ENCODE measurements around the gene STPG2. TPM values are rescaled to one million over a fixed set of nuclear protein-coding genes. Genes with fewer than 3 reads are reported as not detected.

The STPG2 gene
- total and polyA plus RNA-seq, 2 of the 4 experiments (the other 2 are of a cell fraction): not detected

GRCh38 chr4:97761445-97762114, 381.7 kb downstream of the STPG2 start:
- Histone ChIP-seq H3K14ac (replicated peaks; ENCODE audit: low read depth, low read length) (no peak overlapping the region), H2BK5ac (ENCODE audit: low read depth, low read length, poor library complexity, severe bottlenecking) (no peak overlapping the region), H3K36me3 (ENCODE audit: control insufficient read depth, insufficient read depth, low read length) (no peaks in the 10 kb centered on the region), H3K56ac (ENCODE audit: extremely low read depth, insufficient read depth, low read length) (no peak overlapping the region), H3K27ac (ENCODE audit: insufficient read depth, low read length) (no peak overlapping the region), H2AK5ac (ENCODE audit: low read depth, low read length) (no peak overlapping the region), H3K23ac (ENCODE audit: low read depth, low read length) (no peak overlapping the region), H2AK9ac (replicated peaks; ENCODE audit: low read depth, low read length, poor library complexity) (no peak overlapping the region), H3K18ac (ENCODE audit: low read depth, low read length) (no peak overlapping the region), H2BK20ac (ENCODE audit: low read depth, low read length) (no peak overlapping the region), H3K9ac (ENCODE audit: low read depth, low read length) (no peak overlapping the region), H3K4ac (ENCODE audit: low read depth, low read length) (no peak overlapping the region), H3K27me3 (ENCODE audit: control insufficient read depth, insufficient read depth, low read length) (no peaks in the 10 kb centered on the region), H4K8ac (ENCODE audit: low read depth in 2 of 2, low read length in 2 of 2) (no peak overlapping the region), H3K4me2 (ENCODE audit: low read depth, low read length) (no peak overlapping the region), H3K9me1 (ENCODE audit: insufficient read depth, low read length) (no peaks in the 10 kb centered on the region), H3K4me1 (ENCODE audit: control insufficient read depth, insufficient read depth, low read length) (no peaks in the 10 kb centered on the region), H3K9me3 (ENCODE audit: control insufficient read depth, insufficient read depth, low read length) (peaks cover 3% of the 10 kb centered on the region; the same call in 1 of the 2 replicates), H2AFZ (replicated peaks; ENCODE audit: low read length, poor library complexity) (no peak overlapping the region), H3K4me3 (ENCODE audit: insufficient read depth, low read depth, low read length) (no peak overlapping the region), H3K79me1 (ENCODE audit: low read depth in 1 of 2, low read length in 2 of 2) (no peaks in the 10 kb centered on the region), H2BK120ac (ENCODE audit: low read depth, low read length) (no peak overlapping the region), H4K5ac (ENCODE audit: low read depth, low read length) (no peak overlapping the region), H2BK15ac (ENCODE audit: low read depth, low read length) (no peak overlapping the region), H4K91ac (ENCODE audit: insufficient read depth, low read depth, low read length) (no peak overlapping the region), H4K20me1 (ENCODE audit: insufficient read depth, low read length) (no peaks in the 10 kb centered on the region)
- whole genome bisulfite sequencing, 2 experiments (ENCODE audit: extremely low coverage in 2 of 2, insufficient read length in 1 of 2): 60% methylated on average over 1 of the region's 2 CpGs; no CpG with 5 or more reads in 1 of the 2 experiments
- BruUV-seq (replicated peaks): no TSS peak
- in situ Hi-C loops (cut with MboI; ENCODE audit: low sequenced_read_pairs) (no loop called here), intact Hi-C loops (cut with micrococcal nuclease) (no loop called here), dilution Hi-C loops (cut with HindIII; ENCODE audit: low sequenced_read_pairs, unreplicated experiment) (no loop called here)
- TF ChIP-seq CEBPB (IDR thresholded peaks at IDR 0.05; ENCODE audit: low read depth, low read length) (no peak), CTCF (conservative IDR thresholded peaks at IDR 0.05; ENCODE audit: low read depth, low read length) (no peak), MXI1 (IDR thresholded peaks at IDR 0.05; ENCODE audit: borderline replicate concordance, low read depth, low read length) (no peak), ELK1 (IDR thresholded peaks at IDR 0.05; ENCODE audit: borderline replicate concordance, low read depth, low read length) (no peak), NFE2L2 (IDR thresholded peaks at IDR 0.05; ENCODE audit: low read depth, low read length) (no peak), USF2 (IDR thresholded peaks at IDR 0.05; ENCODE audit: low read depth, low read length) (no peak), BHLHE40 (IDR thresholded peaks at IDR 0.05; ENCODE audit: low read depth, low read length) (no peak), POLR2A (IDR thresholded peaks at IDR 0.05; ENCODE audit: low read depth, low read length) (no peak), MAZ (IDR thresholded peaks at IDR 0.05; ENCODE audit: borderline replicate concordance, low read depth, low read length) (no peak), RFX5 (IDR thresholded peaks at IDR 0.05; ENCODE audit: low read depth, low read length) (no peak), RCOR1 (IDR thresholded peaks at IDR 0.05; ENCODE audit: insufficient replicate concordance, low read length) (no peak)
- ATAC-seq (ENCODE audit: low read depth) (no peak), DNase-seq (no peak)
- ChIA-PET CTCF (interaction anchor here (0.7 kb wide), 1 partner anchor 138 kb away, joined by 4 read pairs; no protein-coding TSS in a partner anchor), POLR2A (ENCODE audit: unreplicated experiment) (no interaction called here)
